ENCODE results near the gene CA14. TPM values are rescaled to one million over a fixed set of nuclear protein-coding genes. Genes with fewer than 3 reads are reported as not detected.

The CA14 gene
- total and polyA plus RNA-seq, 2 experiments from 2014 or later, result 41.3 to 47.4 TPM

- H3K4me1 Mint-ChIP-seq, result peaks cover 28% of the 10 kb centered on the region
- H3K4me2 ChIP-seq, result no peak overlapping the region
- H3K9me3 Mint-ChIP-seq, result no peaks in the 10 kb centered on the region; the same call in 2 of the 3 replicates
- no peak overlapping the region for H3K4me3 ChIP-seq
- no peak overlapping the region for H3K4me3 Mint-ChIP-seq
- H3K36me3 ChIP-seq (ENCODE audit: insufficient read depth), result peaks cover 25% of the 10 kb centered on the region; the same call in 1 of the 2 replicates
- no peaks in the 10 kb centered on the region for H3K9me2 ChIP-seq (ENCODE audit: insufficient read depth)
- H3K27me3 ChIP-seq (ENCODE audit: insufficient read depth), result no peaks in the 10 kb centered on the region
- peaks cover 10% of the 10 kb centered on the region for H4K20me1 ChIP-seq (replicated peaks; ENCODE audit: insufficient read depth)
- ATAC-seq (no peak), DNase-seq (ENCODE audit: low spot score) (no peak)
- peaks cover 30% of the 10 kb centered on the region for H3K79me2 ChIP-seq (replicated peaks; ENCODE audit: insufficient read depth)
- H3K4me1 ChIP-seq (ENCODE audit: insufficient read depth), result peaks cover 23% of the 10 kb centered on the region
- H3K27me3 Mint-ChIP-seq (ENCODE audit: insufficient read depth, low read depth, poor library complexity), result peaks cover 28% of the 10 kb centered on the region
- peaks cover 75% of the 10 kb centered on the region for H3K36me3 Mint-ChIP-seq (ENCODE audit: low read depth)
- peaks cover 24% of the 10 kb centered on the region for H3F3A ChIP-seq (replicated peaks; ENCODE audit: low read depth)
- no peak overlapping the region for H2AFZ ChIP-seq
- TF ChIP-seq, protein P1, sequence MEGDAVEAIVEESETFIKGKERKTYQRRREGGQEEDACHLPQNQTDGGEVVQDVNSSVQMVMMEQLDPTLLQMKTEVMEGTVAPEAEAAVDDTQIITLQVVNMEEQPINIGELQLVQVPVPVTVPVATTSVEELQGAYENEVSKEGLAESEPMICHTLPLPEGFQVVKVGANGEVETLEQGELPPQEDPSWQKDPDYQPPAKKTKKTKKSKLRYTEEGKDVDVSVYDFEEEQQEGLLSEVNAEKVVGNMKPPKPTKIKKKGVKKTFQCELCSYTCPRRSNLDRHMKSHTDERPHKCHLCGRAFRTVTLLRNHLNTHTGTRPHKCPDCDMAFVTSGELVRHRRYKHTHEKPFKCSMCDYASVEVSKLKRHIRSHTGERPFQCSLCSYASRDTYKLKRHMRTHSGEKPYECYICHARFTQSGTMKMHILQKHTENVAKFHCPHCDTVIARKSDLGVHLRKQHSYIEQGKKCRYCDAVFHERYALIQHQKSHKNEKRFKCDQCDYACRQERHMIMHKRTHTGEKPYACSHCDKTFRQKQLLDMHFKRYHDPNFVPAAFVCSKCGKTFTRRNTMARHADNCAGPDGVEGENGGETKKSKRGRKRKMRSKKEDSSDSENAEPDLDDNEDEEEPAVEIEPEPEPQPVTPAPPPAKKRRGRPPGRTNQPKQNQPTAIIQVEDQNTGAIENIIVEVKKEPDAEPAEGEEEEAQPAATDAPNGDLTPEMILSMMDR (conservative IDR thresholded peaks at IDR 0.05; ENCODE audit: low read depth in 2 of 2), result no peak
- no peak for TF ChIP-seq JUNB (IDR thresholded peaks at IDR 0.05; ENCODE audit: unreplicated experiment)
- no peak for TF ChIP-seq REST (IDR thresholded peaks at IDR 0.05; ENCODE audit: unreplicated experiment)
- no peak for TF ChIP-seq STAT1 (IDR thresholded peaks at IDR 0.05; ENCODE audit: unreplicated experiment)
- no peak for TF ChIP-seq EZH2phosphoT487 (IDR thresholded peaks at IDR 0.05; ENCODE audit: unreplicated experiment)
- TF ChIP-seq ZNF114 (CRISPR knock-in tag; IDR thresholded peaks at IDR 0.05), result no peak
- TF ChIP-seq ZNF331 (CRISPR knock-in tag; IDR thresholded peaks at IDR 0.05; ENCODE audit: low read depth), result no peak
- H3K27ac ChIP-seq (ENCODE audit: low read depth), result no peak overlapping the region
- no peak overlapping the region for H3K27ac Mint-ChIP-seq
These were observed 6.0 kb downstream of the CA14 start for GRCh38 chr1:150263549-150263948.

DNA sequence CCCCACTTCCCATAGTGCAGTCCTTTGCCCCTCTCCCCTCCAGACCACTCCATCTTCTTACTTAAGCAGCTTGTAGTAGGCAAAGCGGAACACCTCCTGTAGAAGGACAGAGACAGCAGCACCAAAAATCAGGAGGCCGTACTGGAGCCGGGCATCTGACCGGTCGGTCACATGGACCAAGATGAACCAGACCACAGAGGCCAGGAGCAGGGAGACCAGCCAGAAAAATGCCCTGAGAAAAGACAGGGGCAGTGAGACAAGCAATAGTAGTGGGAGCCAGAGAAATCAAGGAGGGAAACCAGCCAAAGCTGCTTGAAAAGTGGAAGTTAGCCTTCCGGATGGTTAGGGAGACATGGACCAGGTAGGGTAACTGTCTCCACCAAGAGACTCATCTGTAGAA is 10.3 kb downstream of the CA14 start:
- no peak for ATAC-seq
- Histone ChIP-seq H3K4me3 (peak overlapping the region; percentile 87), H3K79me2 (replicated peaks; ENCODE audit: insufficient read depth) (peaks cover 18% of the 10 kb centered on the region), H3K27ac (ENCODE audit: low read depth) (0 out of 2 replicates have a peak overlapping the region, but pooled peaks have one; percentile 51), H3K36me3 (ENCODE audit: insufficient read depth) (peaks cover 15% of the 10 kb centered on the region; the same call in 1 of the 2 replicates), H4K20me1 (replicated peaks; ENCODE audit: insufficient read depth) (no peaks in the 10 kb centered on the region), H3K9me2 (ENCODE audit: insufficient read depth) (no peaks in the 10 kb centered on the region), H3K4me1 (ENCODE audit: insufficient read depth) (peaks cover 23% of the 10 kb centered on the region), H3F3A (replicated peaks; ENCODE audit: low read depth) (peaks cover 21% of the 10 kb centered on the region), H3K27me3 (ENCODE audit: insufficient read depth) (no peaks in the 10 kb centered on the region), H3K4me2 (peak overlapping the region; percentile 100), H2AFZ (no peak overlapping the region)
- H3K4me3 Mint-ChIP-seq, result peak overlapping the region; percentile 99
- peak overlapping the region; percentile 97 for H3K27ac Mint-ChIP-seq
- H3K27me3 Mint-ChIP-seq (ENCODE audit: insufficient read depth, low read depth, poor library complexity), result peaks cover 42% of the 10 kb centered on the region
- peaks cover 32% of the 10 kb centered on the region for H3K4me1 Mint-ChIP-seq
- H3K36me3 Mint-ChIP-seq (ENCODE audit: low read depth), result peaks cover 50% of the 10 kb centered on the region
- DNase-seq (ENCODE audit: low spot score), result no peak
- TF ChIP-seq JUNB (IDR thresholded peaks at IDR 0.05; ENCODE audit: unreplicated experiment) (no peak), STAT1 (IDR thresholded peaks at IDR 0.05; ENCODE audit: unreplicated experiment) (no peak), EZH2 (IDR thresholded peaks at IDR 0.05; ENCODE audit: low read depth, unreplicated experiment) (no peak), REST (IDR thresholded peaks at IDR 0.05; ENCODE audit: unreplicated experiment) (no peak), EZH2phosphoT487 (IDR thresholded peaks at IDR 0.05; ENCODE audit: unreplicated experiment) (no peak)
- no peaks in the 10 kb centered on the region; the same call in 1 of the 3 replicates for H3K9me3 Mint-ChIP-seq
